ENCODE measurements around the gene MPEG1. TPM values are rescaled to one million over a fixed set of nuclear protein-coding genes. Genes with fewer than 3 reads are reported as not detected.

MPEG1 gene
- total RNA-seq, 1 donor from 2014 or later: not detected

DNA sequence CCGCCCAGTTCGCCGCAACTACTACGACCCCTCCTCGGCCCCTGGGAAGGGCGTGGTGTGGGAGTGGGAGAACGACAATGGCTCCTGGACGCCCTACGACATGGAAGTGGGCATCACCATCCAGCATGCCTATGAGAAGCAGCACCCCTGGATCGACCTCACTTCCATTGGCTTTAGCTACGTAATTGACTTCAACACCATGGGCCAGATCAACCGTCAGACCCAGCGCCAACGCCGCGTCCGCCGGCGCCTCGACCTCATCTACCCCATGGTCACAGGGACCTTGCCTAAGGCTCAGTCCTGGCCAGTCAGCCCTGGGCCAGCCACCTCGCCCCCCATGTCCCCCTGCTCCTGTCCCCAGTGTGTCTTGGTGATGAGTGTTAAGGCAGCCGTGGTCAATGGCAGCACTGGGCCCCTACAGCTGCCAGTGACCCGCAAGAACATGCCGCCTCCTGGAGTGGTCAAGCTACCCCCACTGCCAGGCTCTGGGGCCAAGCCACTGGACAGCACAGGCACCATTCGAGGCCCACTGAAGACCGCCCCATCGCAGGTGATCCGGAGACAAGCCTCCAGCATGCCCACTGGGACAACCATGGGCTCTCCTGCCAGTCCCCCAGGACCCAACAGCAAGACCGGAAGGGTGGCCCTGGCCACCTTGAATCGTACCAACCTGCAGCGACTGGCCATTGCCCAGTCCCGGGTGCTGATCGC lies 30.8 kb downstream of the MPEG1 start:
- H3K4me3 Mint-ChIP-seq (ENCODE audit: unreplicated experiment): no peak overlapping the region
- TF ChIP-seq, protein P1, sequence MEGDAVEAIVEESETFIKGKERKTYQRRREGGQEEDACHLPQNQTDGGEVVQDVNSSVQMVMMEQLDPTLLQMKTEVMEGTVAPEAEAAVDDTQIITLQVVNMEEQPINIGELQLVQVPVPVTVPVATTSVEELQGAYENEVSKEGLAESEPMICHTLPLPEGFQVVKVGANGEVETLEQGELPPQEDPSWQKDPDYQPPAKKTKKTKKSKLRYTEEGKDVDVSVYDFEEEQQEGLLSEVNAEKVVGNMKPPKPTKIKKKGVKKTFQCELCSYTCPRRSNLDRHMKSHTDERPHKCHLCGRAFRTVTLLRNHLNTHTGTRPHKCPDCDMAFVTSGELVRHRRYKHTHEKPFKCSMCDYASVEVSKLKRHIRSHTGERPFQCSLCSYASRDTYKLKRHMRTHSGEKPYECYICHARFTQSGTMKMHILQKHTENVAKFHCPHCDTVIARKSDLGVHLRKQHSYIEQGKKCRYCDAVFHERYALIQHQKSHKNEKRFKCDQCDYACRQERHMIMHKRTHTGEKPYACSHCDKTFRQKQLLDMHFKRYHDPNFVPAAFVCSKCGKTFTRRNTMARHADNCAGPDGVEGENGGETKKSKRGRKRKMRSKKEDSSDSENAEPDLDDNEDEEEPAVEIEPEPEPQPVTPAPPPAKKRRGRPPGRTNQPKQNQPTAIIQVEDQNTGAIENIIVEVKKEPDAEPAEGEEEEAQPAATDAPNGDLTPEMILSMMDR (IDR thresholded peaks at IDR 0.05): no peak
- H3K36me3 Mint-ChIP-seq (ENCODE audit: low read depth): peaks cover 3% of the 10 kb centered on the region
- no peak overlapping the region for H3K27ac Mint-ChIP-seq (ENCODE audit: unreplicated experiment)
- peaks cover 10% of the 10 kb centered on the region for H3K27me3 Mint-ChIP-seq (ENCODE audit: low read depth)
- peaks cover 4% of the 10 kb centered on the region for H3K4me1 Mint-ChIP-seq (ENCODE audit: low read depth)
- no peaks in the 10 kb centered on the region for H3K9me3 Mint-ChIP-seq (ENCODE audit: low read depth)
- DNase-seq (ENCODE audit: low spot score): no peak

DNA sequence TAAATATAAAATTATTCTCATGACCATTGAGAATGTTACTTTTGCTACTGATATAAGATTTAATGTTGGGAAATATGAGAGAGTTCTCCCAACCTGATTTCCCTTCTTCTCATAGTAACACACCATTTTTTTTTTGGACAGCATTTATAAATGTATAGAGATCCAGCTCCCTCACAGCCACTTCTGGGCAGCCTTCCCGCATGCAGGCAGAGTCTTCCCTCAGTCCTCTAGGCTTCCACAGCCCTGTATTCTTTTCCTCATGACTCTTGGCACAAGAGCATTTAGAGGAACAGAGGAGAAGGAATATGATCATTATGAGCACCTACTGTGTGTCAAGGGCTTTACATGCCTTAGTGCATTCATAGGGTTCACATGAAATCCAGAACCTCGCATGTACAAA lies 31.8 kb downstream of the MPEG1 start:
- peaks cover 10% of the 10 kb centered on the region for H3K27me3 Mint-ChIP-seq (ENCODE audit: low read depth)
- peaks cover 4% of the 10 kb centered on the region for H3K4me1 Mint-ChIP-seq (ENCODE audit: low read depth)
- TF ChIP-seq, protein P1 (IDR thresholded peaks at IDR 0.05): no peak
- H3K9me3 Mint-ChIP-seq (ENCODE audit: low read depth): no peaks in the 10 kb centered on the region
- no peak for DNase-seq (ENCODE audit: low spot score)
- peaks cover 3% of the 10 kb centered on the region for H3K36me3 Mint-ChIP-seq (ENCODE audit: low read depth)
- no peak overlapping the region for H3K4me3 Mint-ChIP-seq (ENCODE audit: unreplicated experiment)
- no peak overlapping the region for H3K27ac Mint-ChIP-seq (ENCODE audit: unreplicated experiment)

DNA sequence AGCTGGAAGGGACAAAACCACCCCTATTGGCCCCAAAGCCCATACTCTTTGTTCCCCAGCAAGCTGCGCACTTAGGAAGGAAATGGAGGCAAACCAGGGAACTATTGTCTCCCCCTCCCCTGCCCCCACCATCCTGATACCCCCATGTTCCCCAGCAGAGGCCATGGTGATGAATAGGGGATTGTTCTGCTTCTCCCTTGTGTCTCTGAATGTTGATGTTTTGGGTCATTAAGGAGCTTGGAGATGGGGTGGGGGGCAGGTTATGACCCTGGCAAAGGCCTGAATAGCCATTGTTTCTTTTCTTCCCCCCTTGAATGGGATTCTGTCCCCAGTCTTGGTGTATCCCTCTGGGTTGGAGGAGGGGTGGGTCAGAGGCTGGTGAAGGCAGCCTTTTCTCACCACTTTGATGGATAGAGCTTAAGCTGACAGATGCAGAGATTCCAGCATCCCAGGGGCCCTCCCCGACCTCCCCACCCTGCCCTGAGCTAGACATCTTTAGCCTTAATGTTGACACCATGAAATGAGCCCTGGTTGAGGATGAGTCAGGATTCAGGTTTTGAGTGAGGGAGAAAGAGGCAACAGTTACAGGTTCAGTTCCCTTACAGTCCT lies 32.5 kb downstream of the MPEG1 start:
- no peak overlapping the region for H3K27ac Mint-ChIP-seq (ENCODE audit: unreplicated experiment)
- TF ChIP-seq, protein P1 (IDR thresholded peaks at IDR 0.05): no peak
- peaks cover 1% of the 10 kb centered on the region for H3K4me1 Mint-ChIP-seq (ENCODE audit: low read depth)
- no peak for DNase-seq (ENCODE audit: low spot score)
- no peaks in the 10 kb centered on the region for H3K9me3 Mint-ChIP-seq (ENCODE audit: low read depth)
- peaks cover 10% of the 10 kb centered on the region for H3K27me3 Mint-ChIP-seq (ENCODE audit: low read depth)
- H3K36me3 Mint-ChIP-seq (ENCODE audit: low read depth): peaks cover 3% of the 10 kb centered on the region
- H3K4me3 Mint-ChIP-seq (ENCODE audit: unreplicated experiment): no peak overlapping the region

DNA sequence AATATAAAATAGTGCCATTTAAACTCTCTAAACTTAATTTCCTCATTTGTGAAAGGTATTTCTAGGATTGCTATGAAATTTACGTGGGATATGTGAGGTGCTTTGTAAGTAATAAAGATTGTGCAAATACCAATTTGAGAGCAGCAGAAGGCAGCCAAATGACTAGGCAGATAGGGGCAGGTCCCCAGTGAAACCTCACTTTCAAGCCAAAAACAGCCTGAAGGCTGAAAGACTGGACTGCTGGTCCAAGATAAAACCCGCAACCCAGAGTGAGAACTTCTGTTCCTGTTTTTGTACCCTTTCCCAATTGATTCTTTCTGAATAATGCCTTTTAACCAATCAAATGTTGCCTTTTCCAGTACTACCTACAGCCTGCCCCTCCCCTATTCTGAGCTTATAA lies 33.6 kb downstream of the MPEG1 start:
- no peak overlapping the region for H3K27ac Mint-ChIP-seq (ENCODE audit: unreplicated experiment)
- no peak overlapping the region for H3K4me3 Mint-ChIP-seq (ENCODE audit: unreplicated experiment)
- H3K27me3 Mint-ChIP-seq (ENCODE audit: low read depth): peaks cover 14% of the 10 kb centered on the region
- no peak for DNase-seq (ENCODE audit: low spot score)
- peaks cover 9% of the 10 kb centered on the region for H3K4me1 Mint-ChIP-seq (ENCODE audit: low read depth)
- TF ChIP-seq, protein P1 (IDR thresholded peaks at IDR 0.05): no peak
- H3K36me3 Mint-ChIP-seq (ENCODE audit: low read depth): peaks cover 2% of the 10 kb centered on the region
- no peaks in the 10 kb centered on the region for H3K9me3 Mint-ChIP-seq (ENCODE audit: low read depth)

DNA sequence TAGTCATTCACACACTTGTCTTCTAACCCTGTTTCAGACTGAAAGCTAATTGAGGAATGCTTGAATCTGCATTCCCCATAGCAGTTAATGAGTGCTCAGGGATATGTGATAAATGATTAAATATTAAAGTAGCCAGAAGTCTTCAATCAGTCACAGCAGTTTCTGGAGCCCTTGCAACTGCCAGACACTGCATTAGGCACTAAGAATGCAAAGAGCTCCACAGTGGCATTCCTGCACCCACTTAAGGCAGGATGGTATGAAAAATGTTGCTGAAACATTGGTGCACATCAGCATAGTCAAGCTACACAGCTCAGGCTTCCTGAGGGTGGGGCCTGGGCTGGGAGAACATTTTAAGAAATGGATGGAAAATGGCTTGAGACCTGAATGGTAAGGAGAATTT lies 34.3 kb downstream of the MPEG1 start:
- TF ChIP-seq, protein P1 (IDR thresholded peaks at IDR 0.05): no peak
- peaks cover 15% of the 10 kb centered on the region for H3K4me1 Mint-ChIP-seq (ENCODE audit: low read depth)
- no peak overlapping the region for H3K4me3 Mint-ChIP-seq (ENCODE audit: unreplicated experiment)
- no peak overlapping the region for H3K27ac Mint-ChIP-seq (ENCODE audit: unreplicated experiment)
- no peaks in the 10 kb centered on the region for H3K9me3 Mint-ChIP-seq (ENCODE audit: low read depth)
- no peak for DNase-seq (ENCODE audit: low spot score)
- H3K36me3 Mint-ChIP-seq (ENCODE audit: low read depth): peaks cover 2% of the 10 kb centered on the region
- H3K27me3 Mint-ChIP-seq (ENCODE audit: low read depth): peaks cover 14% of the 10 kb centered on the region

Measured in chondrocyte (in vitro differentiated cells).